Stimulated activated CD4-positive, alpha-beta T cell treated with anti-CD3 and anti-CD28 coated beads, Interleukin-1b, Interleukin-23, amount 100 ng/mL, for 48 hours (primary cell): Measurements from ENCODE around the gene SART1.
A peak's percentile ranks its signal among the peaks of the same experiment; 100 is the strongest.
"Not testable (repeated sequence)": the region's sequence is repeated elsewhere in the genome, so short reads cannot be mapped to it uniquely, and the experiment has no call there.

Experiments
- DNase-seq: peaks from one replicate; pipeline ENCODE4 v3.0.0-alpha.2; 2020

The SART1 gene

DNA sequence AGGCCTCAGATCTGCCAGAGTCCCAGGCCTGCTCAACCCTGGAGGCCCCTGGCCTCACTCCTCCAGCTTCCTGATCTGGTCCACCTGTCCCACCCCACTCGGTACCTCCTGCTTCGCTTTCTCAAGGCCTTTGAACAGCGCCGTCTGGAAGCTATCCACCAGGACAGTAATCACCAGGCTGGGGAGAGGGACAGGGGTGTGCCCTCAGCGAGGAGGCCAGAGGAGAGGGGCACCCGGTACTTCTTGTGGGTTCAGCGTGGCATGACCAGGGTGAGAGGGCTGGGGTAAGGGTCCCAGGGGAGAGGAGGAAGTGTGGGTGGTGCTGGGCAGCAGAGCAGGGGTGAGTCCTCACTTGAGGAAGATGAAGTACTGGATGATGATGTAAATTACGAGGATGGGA, 58.7 kb downstream of the SART1 start:
- no peak for DNase-seq

DNA sequence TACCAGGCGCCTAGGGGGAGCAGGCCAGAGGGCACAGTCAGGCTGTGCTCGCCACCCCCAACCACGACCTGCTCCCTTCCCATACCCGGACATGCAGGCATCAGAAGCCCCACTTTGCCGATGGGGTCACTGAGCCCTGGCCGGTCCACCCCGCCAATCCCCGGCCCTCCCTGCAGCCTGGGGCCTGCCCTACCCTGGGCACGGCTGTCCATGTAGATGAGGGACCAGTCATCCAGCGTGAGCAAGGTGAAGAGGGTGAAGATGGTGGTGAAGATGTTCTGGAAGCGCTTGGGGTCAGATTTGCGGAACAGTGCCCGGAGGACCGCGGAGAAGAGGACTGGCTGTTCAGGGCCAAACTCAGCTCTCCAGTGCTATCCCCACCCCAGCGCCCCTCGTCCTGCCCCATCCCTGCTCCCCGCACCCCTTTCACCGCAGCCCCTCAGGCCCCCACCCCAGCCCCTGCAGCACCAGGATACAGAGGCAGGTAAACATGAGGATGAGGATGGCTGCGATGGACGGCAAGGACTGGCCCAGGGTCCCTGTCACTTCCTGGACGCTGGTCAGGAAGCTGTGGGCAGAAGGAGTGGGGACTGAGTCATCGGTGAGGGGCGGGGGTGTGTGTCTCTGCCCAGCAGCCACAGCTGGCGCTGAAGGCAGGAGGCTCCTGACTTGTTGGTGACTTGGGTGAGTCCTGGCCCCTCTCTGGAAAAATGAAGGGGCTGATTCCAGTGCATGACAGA, 59.3 kb downstream of the SART1 start:
- no peak for DNase-seq

DNA sequence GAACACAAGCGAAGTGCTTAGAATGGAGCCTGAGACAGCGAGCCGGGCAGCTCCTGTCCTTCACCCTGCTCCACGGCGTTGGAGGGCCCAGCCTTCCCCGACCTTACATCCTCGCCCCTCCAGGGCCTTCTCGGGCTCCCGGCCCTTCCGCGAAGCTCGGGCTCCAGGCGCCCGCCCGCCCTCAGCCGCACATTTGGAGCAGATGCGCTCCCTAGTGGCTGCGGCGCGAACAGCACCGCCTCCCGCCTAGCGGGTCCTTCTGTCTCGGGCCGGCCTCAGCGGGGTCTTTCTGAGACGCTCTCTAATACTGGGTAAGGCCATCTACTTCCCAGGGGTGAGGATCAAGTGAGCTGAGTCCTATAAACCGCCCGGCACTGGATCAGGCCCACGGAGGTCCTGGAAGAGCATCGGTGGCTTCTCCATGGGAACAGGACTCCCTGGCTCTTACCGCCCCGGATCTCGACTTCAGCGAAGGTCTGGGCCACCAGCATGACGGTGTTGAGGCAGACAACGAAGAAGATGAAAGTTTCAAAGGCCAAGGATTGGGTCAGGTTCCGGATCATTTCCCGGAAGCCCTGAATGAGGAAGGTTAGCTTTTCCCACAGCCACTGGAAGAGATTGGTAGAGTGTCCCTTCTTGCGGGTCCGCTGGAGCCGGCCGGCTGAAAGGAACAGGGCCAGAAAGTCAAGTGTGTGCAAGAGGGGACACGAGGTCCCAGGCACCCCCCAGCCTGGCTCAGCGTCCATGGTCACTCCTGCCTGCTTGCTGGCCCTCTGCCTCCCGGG, 61.1 kb downstream of the SART1 start:
- peak; percentile 74 for DNase-seq

DNA sequence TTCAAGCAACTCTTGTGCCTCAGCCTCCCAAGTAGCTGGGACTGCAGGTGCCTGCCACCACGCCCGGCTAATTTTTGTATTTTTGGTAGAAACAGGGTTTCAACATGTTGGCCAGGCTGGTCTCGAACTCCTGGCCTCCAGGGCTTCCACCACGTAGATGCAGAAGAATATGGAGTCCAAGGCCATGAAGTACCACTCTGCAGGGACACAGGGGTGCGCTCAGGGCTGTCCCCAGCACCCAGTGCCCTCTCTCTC, 61.6 kb downstream of the SART1 start:
- not testable (repeated sequence) for DNase-seq

DNA sequence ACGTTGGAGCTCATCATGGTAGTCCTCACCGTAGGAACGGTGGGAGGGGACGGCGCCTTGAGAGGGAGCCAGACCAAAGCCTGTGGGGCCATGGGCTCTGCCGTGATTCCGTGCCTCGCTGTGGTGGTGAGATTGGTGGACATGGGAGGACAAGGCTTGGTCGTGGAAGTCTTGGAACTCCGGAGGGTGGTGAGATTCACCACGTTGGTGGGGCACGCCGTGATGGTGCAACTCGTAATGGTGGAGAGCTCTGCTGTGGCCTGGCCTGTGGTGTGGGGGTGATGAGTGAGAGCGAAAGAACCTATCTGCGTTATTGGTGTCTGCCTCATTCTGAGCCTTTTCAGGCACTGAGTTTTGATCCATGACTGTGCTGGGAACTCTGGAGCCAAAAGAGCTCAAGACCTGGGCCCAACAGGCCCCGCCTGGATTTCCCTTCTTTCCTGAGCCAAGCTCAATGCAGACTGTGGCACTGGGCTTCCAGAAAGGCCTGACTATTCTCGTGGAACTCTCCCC, 64.5 kb downstream of the SART1 start, which contains the start of gene CATSPER1:
TSS of gene CATSPER1 (minus strand) at position 463 of the 513 bp plus-strand sequence. CDS start at position 363, 100 bp downstream.
- no peak for DNase-seq
